ENCODE data around the gene COL18A1.

Gene COL18A1

GRCh38 chr21:45415188-45415942, 10.4 kb downstream of the COL18A1 start:
- no peak for DNase-seq

DNA sequence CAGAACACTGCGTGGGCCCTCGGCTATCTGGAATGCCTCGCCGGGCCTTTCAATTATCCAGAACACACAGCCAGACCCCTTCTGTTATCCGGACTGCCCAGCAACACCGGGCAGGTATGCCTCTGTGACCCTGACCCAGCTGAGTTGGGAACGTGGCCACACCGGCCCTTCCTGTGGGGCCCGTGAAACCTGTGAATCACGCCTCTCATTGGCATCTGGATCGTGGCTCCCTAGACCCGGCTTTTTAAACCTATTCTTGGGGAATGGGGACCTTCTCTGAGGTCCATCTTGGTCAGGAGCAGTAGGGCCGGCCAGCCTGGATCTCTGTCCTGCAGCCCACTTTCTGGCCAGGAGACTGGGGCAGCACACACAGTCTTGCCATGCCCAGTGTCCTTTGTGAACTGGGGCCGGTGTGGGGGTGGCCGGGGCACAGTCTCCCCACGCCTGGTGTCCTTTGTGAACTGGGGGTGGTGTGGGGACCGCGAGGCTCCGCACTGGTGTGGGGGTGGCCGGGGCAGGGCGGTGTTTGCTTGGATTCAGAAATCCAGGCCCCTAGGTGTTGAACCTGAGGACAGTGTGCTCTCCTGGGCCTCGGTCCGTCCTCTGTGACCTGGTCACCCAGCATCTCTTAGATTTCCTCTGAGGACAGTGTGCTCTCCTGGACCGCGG, 11.1 kb downstream of the COL18A1 start:
- DNase-seq = no peak

DNA sequence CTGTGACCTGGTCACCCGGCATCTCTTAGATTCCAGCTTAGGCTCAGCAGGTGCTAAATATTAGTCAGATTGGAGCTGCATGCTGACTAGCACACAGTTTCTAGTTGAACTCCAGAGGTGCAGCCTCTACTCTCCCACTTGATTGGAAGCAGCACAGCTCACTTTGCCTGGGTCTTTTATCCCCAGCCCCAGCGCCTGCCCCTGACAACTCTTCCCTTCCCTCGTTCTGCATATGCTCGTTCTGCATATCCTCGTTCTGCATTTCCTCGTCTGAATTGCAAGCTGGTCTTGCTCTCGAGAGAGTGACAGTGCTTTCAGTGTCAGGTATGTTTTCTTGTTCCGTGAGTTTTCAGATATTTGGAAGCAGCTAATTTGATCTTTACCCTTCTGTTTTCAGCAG, 11.7 kb downstream of the COL18A1 start:
- no peak for DNase-seq

DNA sequence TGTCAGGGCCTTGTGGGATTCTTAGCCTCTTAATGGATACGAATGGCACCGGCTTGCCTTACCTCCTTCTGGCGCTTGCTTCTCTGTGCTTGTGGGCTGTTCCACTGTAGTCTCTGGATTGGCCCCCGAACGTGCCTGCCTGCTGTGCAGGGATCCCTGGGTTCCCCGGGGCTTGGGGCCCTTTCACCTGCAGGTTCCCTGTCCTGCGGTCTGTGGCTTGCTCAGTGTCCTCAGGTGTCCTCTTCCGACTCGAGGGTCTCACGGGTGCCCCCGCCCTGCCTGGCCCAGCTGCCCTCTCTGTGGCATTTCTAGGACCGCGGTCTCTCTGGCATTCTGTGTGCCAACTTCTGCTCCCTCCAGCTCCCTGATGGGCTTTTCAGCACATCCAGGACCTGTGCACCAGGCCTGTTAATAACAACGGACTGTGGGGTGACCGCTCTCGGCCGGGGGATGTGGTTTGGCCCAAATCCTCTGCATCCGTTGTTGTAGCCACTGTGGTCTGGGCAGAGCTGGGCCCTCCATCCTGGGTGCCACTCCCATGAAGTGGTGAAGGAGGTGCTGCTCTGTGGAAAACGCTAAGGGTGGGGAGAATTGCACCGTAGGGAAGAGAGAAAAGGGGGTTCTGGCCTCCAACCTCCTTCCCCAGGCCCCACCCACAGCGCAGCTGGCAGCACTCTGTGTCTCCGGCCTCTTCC, 12.4 kb downstream of the COL18A1 start:
- DNase-seq = no peak

GRCh38 chr21:45417951-45418300, 13.0 kb downstream of the COL18A1 start:
- no peak for DNase-seq

DNA sequence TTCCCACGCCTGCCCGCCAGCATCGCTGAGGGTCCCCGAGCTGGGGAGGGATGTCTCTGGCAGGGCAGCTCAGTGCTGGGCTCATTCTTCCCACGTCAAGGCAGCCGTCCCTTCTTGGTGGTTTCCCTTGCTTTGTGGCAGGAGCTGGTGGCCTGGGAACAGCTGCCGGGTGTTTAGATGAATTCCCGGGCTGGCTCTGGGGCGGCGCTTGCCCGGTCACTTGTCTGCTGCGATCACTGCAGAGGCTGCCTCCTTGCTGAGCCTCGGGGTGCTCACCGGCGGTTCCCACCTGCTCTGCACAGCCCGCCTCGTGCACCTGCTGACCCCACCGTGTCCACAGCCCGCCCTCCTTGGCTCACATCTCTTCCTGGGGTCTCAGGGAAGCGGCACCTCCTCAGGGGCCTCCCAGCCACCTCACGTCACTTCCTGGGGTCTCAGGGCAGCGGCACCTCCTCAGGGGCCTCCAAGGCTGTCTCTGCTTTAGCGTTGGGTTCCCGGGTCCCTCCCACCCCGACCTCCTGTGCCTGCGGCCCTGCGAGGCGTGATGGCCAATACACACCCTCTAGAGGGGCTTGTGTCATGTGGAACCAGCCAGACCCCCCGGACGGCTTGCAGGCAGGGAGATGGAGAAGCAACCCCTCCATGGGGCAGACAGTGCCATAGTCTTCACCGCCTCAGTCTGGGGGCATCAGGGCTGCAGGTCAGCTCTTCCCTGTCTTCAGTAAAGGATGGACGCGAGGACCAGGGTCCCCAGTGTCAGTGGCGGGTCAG, 13.5 kb downstream of the COL18A1 start:
- no peak for DNase-seq

GRCh38 chr21:45419162-45419561, 14.2 kb downstream of the COL18A1 start:
- DNase-seq = no peak

DNA sequence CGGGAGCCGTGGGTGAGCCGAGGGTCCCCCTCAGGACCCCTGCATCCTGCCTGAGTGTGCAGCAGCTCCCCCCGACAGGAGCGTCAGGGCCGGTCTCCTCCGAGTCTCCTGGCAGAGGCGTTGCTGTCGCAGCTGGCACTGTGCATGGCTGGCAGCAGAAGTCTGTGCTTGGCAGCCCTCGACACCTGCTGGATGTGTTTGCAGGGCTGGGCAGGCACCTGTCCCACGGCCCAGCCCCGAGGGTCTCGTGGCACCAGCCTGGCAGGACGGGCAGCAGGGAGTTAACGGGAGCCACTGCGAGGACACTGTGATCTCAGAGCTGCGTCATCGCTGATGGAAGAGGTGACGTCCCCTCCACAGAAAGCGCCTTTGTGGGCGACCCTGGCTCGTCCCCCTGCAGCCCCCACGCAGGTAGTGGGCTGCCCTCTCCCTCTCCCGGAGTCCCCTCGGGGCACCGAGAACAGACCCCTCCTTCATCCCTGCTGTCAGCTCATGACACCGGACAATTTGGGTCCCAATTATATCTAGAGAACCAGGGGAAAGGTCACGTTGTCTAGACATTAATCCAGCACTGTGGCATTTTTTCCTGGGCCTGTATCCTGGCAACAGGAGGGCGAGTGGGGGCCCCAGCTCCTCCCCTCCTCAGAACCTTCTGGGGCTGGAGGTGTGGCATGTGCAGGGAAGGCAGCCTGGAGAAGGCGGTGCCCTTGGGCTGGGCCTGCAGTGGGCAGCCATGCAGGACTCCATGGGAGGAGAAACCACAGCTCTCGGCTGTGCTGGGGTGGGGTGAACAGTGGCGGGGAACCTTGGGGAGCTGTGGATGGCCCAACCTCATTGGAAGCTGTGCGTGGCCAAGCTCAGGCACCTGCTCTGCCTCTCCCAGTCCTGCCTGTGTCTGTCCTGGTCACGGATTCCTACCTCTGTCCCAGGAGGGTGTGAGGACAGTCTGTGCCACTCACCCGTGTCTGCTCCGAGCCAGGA, 15.4 kb downstream of the COL18A1 start:
- no peak for DNase-seq

- peak in 1 of 2 experiments; percentile 14 for DNase-seq
Measured at GRCh38 chr21:45421071-45421845, 16.3 kb downstream of the COL18A1 start.

GRCh38 chr21:45421846-45422775, 17.1 kb downstream of the COL18A1 start:
- DNase-seq = no peak

DNA sequence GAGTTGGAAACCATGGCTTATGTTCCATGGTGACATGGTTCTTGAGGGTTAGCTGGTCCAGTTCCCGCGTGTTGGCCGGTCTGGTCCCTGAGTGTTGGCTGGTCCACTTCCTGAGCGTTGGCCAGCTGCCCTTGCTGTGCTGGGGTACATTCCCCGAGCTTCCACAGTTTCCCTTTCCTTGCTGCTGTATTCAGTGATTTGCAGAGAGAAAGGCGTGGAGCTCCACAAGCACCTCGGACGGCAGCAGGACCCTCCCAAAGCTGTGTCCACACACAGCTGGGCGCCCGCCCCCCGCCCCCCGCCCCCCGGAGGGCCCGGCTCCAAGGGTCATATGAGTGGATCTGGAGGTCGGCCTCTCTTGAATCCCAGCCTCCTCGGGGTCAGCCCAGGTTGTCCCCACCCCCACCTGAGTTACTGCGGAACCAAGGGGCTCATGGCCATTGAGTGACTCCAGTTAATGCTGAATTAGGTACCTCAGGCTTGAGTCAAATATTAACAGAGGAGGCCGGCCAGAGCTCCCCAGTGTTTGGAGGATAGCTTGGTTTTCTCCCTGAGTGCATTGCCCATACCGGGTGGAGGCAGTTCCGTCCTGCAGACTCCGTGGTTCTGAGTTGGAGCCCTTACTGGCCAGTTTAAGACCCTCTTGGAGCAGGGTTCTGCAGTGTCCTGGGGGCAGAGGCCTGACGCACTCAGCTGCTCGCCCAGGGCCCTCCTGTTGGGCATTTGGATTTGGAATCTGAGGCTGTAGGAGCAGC, 18.4 kb downstream of the COL18A1 start:
- DNase-seq = no peak

- no peak for DNase-seq
Measured at GRCh38 chr21:45423968-45424853, 19.2 kb downstream of the COL18A1 start.

DNA sequence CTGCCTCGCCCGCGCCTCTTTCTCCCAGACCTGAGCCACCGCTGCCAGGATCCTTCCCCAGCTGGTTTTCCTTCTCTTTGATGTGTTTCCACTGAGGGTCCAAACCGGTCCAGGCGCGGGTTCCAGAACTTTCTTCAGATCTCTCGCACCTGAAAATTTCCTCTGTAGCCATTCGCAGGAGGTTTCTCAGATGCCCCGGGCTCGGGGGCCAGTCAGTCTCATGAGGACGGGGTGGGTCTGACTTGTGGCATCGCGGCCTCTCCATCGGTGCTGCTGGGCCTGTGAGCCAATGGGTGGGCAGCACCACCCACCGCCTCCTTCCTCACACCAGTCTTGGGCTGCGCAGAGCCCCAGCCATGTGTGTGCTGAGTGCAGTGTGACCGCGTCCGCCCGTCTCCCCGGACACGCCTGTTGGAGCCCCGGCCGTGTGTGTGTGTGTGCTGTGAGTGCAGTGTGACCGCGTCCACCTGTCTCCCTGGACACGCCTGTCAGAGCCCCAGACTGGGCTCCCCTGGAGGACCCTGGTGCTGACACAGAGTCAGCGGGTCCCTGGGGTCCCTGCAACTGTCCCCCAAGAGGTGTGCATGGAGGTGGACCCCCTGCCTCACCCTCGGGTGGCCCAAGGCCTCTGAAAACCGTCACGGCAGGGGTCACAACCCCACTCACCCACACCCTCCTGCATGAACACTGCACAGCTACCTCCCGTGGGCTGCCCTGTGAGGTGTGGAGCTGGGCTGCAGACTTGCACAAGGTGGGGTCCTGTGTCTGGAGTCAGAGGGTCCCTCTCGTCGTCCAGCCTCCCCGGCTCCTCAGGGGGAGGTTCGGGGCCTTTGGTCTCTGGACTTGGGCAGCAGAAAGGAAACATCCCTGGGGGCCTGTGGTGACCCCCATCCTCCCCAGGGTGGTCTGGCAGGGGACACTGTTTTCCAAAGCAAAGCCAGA, 20.2 kb downstream of the COL18A1 start:
- no peak for DNase-seq

- DNase-seq = no peak
Measured at GRCh38 chr21:45427331-45428271, 22.6 kb downstream of the COL18A1 start.

DNA sequence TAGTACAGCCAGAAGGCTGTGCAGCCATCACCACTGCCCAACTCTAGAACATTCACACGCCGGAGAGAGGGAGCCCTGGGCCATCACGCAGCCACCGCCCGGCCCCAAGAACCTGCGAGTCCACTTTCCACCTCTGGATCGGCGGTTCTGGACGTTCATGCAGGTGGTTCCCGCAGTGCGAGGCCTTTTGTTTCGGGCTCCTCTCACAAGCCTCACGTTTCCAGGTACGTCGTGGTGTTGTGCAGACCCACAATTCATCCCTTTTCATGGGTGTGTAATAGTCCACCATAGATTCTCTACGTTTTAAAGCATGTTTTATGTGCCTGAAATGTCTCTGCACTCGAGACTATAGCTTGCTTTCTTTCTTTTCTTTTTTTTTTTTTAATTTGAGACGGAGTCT, 23.6 kb downstream of the COL18A1 start:
- no peak for DNase-seq
